HG03025 (cell line): ENCODE data around the gene LRIG1.

Experiments
- ATAC-seq: cut with Tn5 transposase; IDR thresholded peaks from one replicate; pipeline ENCODE4 v1.9.1; 2021; ENCODE audit warnings: mild to moderate bottlenecking, moderate library complexity; ENCODE audit not compliant: unreplicated experiment, low FRiP score

Gene LRIG1

GRCh38 chr3:66507423-66508260 is 6.8 kb upstream of the LRIG1 start:
- no peak for ATAC-seq

- no peak for ATAC-seq
Observed at GRCh38 chr3:66506154-66506553, 5.3 kb upstream of the LRIG1 start.

GRCh38 chr3:66504850-66505641 is 4.2 kb upstream of the LRIG1 start:
- ATAC-seq: no peak

GRCh38 chr3:66502981-66503380 is 2.2 kb upstream of the LRIG1 start:
- no peak for ATAC-seq

GRCh38 chr3:66502245-66502874 is 1.5 kb upstream of the LRIG1 start:
- no peak for ATAC-seq

GRCh38 chr3:66501483-66502244 is 842 bp upstream of the LRIG1 start:
- no peak for ATAC-seq

GRCh38 chr3:66499881-66500575 is 794 bp downstream of the LRIG1 start:
- peak; percentile 11 for ATAC-seq

GRCh38 chr3:66498687-66499621 is 1.9 kb downstream of the LRIG1 start:
- no peak for ATAC-seq

- ATAC-seq: no peak
Observed at GRCh38 chr3:66497985-66498671, 2.7 kb downstream of the LRIG1 start.

GRCh38 chr3:66497288-66497984 is 3.4 kb downstream of the LRIG1 start:
- no peak for ATAC-seq

GRCh38 chr3:66496746-66497145 is 4.1 kb downstream of the LRIG1 start:
- ATAC-seq: no peak

GRCh38 chr3:66496301-66496700 is 4.5 kb downstream of the LRIG1 start:
- no peak for ATAC-seq

- no peak for ATAC-seq
Observed at GRCh38 chr3:66495668-66496045, 5.2 kb downstream of the LRIG1 start.

- ATAC-seq: no peak
Observed at GRCh38 chr3:66494959-66495667, 5.7 kb downstream of the LRIG1 start.

GRCh38 chr3:66493458-66494099 is 7.2 kb downstream of the LRIG1 start:
- ATAC-seq: no peak

GRCh38 chr3:66492672-66493071 is 8.2 kb downstream of the LRIG1 start:
- ATAC-seq: no peak

GRCh38 chr3:66492071-66492470 is 8.8 kb downstream of the LRIG1 start:
- no peak for ATAC-seq
